GM18502 (cell line): Measurements from ENCODE around the gene ZBTB20.

Source experiments
- ATAC-seq: cut with Tn5 transposase; IDR thresholded peaks from one replicate; pipeline ENCODE4 v1.9.1; 2021; ENCODE audit warnings: mild to moderate bottlenecking; ENCODE audit not compliant: unreplicated experiment, poor library complexity

Gene ZBTB20

DNA sequence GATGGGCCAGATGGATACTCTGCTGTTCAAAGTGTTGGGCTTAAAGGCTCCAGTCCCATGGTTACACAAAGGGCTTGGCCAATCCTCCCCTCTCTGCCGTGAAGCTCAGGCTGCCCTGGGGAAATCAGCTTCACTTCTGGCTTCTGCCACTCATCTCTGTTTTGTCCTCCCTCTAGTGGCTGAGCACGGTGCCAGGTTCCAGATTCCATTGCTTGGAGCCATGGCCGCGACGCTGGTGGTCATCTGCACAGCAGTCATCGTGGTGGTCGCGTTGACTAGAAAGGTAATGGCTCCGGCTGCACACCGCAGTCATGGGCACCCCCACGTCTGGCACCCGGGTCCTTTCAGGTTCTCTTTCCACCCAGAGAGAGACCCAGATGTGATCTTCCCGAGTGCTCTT, 847.7 kb downstream of the ZBTB20 start:
- ATAC-seq, result no peak

DNA sequence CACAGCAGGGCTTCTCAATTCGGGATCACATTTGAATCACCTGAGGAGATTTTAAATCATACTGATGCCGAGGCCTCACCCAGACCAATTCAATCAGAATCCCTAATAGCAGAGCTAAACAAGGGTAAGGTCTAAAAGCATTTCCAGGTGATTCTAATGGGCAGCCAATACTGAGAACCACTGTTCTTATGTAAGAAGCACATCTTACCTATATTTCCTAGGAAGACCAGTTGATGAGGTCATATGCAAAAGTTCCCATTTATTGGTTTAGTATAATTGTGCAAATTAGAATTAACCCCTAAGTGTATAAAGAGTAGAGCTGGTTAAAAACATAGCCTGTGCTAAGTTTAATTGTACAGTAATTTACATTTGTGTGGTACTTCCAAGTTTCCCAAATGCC, 851.1 kb downstream of the ZBTB20 start:
- ATAC-seq, result no peak

DNA sequence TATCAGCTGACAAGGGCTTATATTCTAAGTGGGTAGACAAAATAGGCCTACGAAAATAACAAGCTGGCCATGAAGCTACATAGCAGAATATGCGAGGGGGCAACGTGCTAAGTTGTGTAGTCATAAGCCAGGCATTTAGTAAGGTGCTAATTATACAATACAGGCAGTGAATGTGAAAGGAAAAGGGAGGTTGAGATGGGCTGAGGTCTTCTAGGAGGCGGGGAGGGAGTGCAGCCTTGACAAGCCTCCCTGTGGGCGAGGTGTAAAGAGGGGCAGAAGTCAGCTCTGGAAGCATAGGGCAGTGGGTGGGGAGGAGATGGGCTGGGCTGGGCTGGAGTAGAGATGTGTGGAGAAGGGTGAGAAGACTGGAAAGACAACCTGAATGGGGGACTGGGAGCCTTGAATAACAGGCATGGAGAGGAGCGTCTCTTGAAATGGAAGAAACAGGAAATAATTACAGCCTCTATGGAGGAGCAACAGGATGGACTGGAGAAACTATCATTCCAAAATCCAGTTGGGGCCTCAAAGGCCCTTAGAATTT, 852.1 kb downstream of the ZBTB20 start:
- ATAC-seq, result no peak

DNA sequence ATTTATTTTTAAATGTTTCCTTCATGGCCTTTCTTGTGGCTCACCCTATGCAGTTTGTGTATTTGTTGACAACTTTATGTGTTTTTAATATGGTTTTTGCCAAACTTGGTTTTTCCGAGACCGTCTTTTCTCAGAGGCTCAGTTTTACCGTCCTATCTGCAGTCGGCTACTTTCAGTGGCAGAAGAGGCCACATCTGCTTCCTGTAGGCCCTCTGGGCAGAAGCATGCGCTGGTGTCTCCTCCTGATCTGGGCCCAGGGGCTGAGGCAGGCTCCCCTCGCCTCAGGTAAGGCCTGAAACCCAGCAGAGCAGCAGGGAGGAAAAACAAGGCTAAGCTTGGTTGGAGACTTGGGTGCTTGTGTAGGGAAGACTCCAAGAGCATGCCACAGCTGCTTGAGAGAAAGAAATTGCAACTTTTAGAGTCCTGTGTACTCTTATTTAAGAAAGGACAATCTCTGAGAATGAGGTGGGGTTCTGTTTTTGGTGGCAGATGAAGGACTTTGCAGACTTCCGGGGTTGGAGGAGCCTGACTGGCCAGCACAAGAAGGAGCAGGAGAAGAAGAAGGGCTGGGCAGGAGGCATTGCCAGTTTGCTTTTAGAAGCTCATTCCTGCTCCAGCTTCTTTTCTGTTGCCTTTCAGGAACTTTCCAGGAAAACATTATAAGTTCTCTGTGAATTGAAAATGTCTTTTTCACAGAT, 853.1 kb downstream of the ZBTB20 start, which contains the start of gene TIGIT:
TSS of gene TIGIT (plus strand) at position 191 of the 698 bp plus-strand sequence. CDS start at position 225, 34 bp downstream.
- ATAC-seq, result no peak

DNA sequence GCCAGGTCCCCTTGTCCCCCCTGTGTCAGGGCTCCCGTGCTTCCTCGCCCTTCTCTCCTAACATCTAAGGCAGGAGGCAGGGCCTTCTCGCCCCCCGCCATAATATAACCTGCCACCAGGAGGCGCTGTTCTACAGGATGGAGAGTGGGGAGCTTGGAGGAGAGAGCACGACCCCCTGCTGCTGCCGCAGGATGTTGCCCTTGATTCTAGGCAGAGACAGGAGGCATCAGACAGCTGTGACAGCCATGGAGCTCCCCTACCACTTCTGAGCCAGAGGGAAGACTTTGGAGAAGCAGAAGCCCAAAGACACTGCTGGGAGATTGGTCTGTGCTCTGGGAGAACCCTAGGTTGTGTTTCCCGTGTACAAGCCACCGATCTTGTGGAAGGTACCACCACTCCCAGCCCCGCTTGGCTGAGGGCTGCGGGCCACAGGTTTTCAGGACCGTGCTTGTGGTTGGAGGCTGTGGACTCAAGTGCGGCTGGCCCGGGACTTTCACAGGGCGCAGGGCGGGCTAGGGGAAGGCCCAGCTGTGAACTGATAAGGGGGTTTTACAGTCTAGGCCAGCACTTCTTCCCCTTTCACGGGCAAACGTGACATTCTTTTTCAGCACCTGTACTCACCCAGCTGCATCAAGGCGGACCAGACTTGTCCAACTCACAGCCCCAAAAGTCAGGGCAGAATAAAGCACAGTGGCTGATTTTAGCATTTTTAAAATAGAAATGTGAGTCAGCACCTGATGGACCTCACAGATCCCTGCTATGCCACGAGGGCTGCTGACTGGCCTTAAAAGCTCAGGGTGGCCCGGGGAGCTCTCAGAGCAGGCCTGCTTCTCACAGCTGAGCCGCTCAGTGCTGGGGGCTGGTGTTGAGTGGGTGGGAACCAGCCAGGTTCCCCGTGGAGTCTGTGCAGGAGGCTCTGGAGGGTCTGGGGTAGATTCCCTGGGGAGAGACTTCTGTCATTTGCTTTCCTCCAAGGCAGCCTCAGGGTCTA, 855.9 kb downstream of the ZBTB20 start:
- peak; percentile 89 for ATAC-seq

DNA sequence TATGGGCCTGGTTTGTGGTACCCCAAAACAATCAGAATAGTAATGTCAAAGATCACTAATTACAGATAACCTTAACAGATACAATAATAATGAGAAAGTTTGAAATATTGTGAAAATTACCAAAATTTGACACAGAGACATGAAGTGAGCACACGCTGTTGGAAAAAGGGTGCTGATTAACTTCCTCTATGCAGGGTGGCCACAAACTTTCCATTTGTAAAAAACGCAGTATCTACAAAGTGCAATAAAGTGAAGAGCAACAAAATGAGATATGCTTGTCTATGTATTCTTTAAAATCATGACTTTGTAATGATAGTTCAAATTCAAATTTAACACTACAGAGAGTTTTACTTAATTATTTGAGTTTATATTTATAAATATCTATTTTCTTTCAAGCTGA, 860.8 kb downstream of the ZBTB20 start:
- ATAC-seq, result no peak

DNA sequence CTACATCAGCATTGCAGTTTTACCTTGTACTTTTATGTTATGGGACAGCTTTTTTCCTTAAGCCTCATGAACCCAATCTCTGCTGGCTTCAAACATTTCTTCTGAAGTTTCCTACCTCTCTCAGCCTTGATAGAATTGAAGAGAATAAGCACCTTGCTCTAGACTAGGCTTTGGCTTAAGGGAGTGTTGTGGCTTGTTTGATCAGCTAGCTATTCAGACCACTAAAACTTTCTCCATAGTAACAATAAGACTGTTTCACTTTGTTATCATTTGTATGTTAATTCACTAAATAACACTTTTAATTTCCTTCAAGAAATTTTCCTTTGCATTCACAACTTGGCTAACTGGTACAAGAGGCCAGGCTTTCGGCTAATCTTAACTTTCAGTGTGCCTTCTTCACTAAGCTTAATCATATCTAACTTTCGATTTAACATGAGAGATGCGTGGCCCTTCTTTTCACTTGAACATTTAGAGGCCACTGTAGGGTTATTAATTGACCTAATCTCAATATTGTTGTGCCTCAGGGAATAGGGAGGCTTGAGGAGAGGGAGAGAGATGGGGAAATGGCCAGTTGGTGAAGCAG, 861.3 kb downstream of the ZBTB20 start:
- no peak for ATAC-seq

DNA sequence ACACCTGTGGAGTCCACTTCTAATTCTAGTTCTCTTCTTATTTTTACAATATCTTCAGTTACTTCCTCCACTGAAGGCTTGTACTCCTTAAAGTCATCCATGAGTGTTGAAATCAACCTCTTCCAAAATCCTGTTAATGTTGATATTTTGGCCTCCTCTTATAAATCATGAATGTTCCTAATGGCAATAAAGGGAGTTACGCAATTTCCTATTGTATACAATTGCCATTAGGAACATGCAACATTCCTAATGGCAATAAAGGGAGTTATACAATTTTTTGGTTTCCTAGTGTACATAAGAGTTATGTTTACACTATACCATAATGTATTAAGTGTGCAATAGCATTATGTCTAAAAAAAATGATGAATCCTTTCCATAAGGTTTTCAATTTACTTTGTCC, 862.4 kb downstream of the ZBTB20 start:
- no peak for ATAC-seq
